ENCODE measurements around the gene MB. TPM values are rescaled to one million over a fixed set of nuclear protein-coding genes. Genes with fewer than 3 reads are reported as not detected.

MB gene
- total RNA-seq, 1 experiment from 2014 or later = 1.5 TPM

DNA sequence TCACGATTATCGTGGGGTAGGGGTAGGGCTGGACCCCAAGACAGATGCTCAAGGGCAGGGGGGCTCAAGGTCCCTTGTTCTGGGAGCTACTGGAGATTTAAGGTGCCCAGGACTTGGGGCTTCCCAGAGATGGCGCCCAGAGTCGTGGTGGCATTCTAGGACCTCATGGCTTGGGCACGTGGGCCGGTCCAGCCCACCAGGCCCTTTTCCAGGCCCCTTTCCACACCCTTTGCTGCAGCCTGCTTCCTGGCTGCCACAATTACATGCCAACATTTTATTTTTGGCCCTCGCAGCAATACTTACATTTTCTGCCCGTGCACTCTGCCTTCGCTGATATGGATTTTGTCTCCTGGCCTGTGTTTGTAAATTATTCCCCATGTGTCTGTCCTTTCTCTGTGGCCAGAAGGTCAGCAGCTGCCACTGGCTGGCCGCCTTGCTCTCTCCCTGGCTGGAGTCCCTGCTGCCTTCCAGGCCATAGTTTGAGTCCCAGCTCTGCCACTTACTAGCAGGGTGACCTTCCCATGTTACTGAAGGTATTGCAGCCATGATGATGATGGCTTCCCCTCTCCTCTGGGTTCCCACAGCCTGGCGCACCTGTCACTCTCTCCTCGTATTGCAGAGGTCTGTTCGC, 11.2 kb downstream of the MB start:
- intact Hi-C loops (cut with micrococcal nuclease) = no loop called here
- Histone ChIP-seq H3K27me3 (ENCODE audit: insufficient read depth, low read length) (no peaks in the 10 kb centered on the region), H3K27ac (ENCODE audit: low read depth, low read length) (no peak overlapping the region), H3K9me2 (ENCODE audit: insufficient read depth) (no peaks in the 10 kb centered on the region), H3K4me1 (ENCODE audit: control insufficient read depth in 1 of 2, insufficient read depth in 2 of 2, low read length in 2 of 2) (peaks cover 6 to 21% of the 10 kb centered on the region in 2 experiments; a peak in 3 of 4 replicates), H3K36me3 (ENCODE audit: control insufficient read depth in 1 of 2, insufficient read depth in 2 of 2, low read length in 2 of 2) (no peaks in the 10 kb centered on the region), H3K4me3 (replicated peaks in 1 of 2; ENCODE audit: low read depth in 1 of 2, low read length in 2 of 2) (no peak overlapping the region), H4K20me1 (ENCODE audit: insufficient read depth) (no peaks in the 10 kb centered on the region), H3K9me3 (ENCODE audit: control insufficient read depth in 1 of 2, insufficient read depth in 1 of 2, low read depth in 1 of 2, low read length in 2 of 2) (no peaks in the 10 kb centered on the region), H3K4me2 (ENCODE audit: low read length) (no peak overlapping the region), H3K9ac (ENCODE audit: low read length) (no peak overlapping the region), H2AFZ (ENCODE audit: low read depth, low read length, poor library complexity, severe bottlenecking) (no peak overlapping the region), H3K79me2 (ENCODE audit: insufficient read depth, low read length) (no peaks in the 10 kb centered on the region)
- no TSS peak for BruUV-seq (replicated peaks)
- ChIA-PET RAD21 (ENCODE audit: low non-redundant PET in 1 of 2, low total read pairs in 2 of 2, uncharacterized antibody in 2 of 2, unreplicated experiment in 2 of 2) (no interaction called here), POLR2A (no interaction called here), CTCF (no interaction called here)
- DNase-seq (ENCODE audit: low read depth, low spot score) (no peak), ATAC-seq (no peak)
- TF ChIP-seq RAD21 (IDR thresholded peaks at IDR 0.05; ENCODE audit: low read depth) (no peak), CBX3 (IDR thresholded peaks at IDR 0.05; ENCODE audit: low read depth) (no peak), SRF (IDR thresholded peaks at IDR 0.05; ENCODE audit: low read depth) (no peak), POLR2A (IDR thresholded peaks at IDR 0.05; ENCODE audit: borderline replicate concordance, extremely low read depth, insufficient read depth, insufficient read length) (no peak), CEBPB (IDR thresholded peaks at IDR 0.05; ENCODE audit: low read depth) (no peak), SIN3A (IDR thresholded peaks at IDR 0.05; ENCODE audit: low read depth) (no peak), ZNF274 (IDR thresholded peaks at IDR 0.05; ENCODE audit: low read depth, low read length) (no peak)

- no TSS peak for BruUV-seq (replicated peaks)
- no peak for TF ChIP-seq SP1 (IDR thresholded peaks at IDR 0.05; ENCODE audit: low read depth)
- TF ChIP-seq ELF1 (IDR thresholded peaks at IDR 0.05; ENCODE audit: borderline replicate concordance, low read depth) = no peak
- no peak for TF ChIP-seq CEBPB (IDR thresholded peaks at IDR 0.05; ENCODE audit: low read depth)
- no peak for TF ChIP-seq TCF7L2 (IDR thresholded peaks at IDR 0.05; ENCODE audit: borderline replicate concordance, extremely low read depth, insufficient read depth, insufficient read length)
- no peak for TF ChIP-seq EZH2phosphoT487 (IDR thresholded peaks at IDR 0.05; ENCODE audit: borderline replicate concordance)
- Histone ChIP-seq H3K36me3 (ENCODE audit: control insufficient read depth in 1 of 2, insufficient read depth in 2 of 2, low read length in 2 of 2) (no peaks in the 10 kb centered on the region), H3K9me3 (ENCODE audit: control insufficient read depth in 1 of 2, insufficient read depth in 1 of 2, low read depth in 1 of 2, low read length in 2 of 2) (no peaks in the 10 kb centered on the region), H3K4me1 (ENCODE audit: control insufficient read depth in 1 of 2, insufficient read depth in 2 of 2, low read length in 2 of 2) (peaks cover 6 to 21% of the 10 kb centered on the region in 2 experiments; a peak in 3 of 4 replicates), H3K27ac (ENCODE audit: low read depth, low read length) (no peak overlapping the region), H3K27me3 (ENCODE audit: insufficient read depth, low read length) (no peaks in the 10 kb centered on the region), H2AFZ (ENCODE audit: low read depth, low read length, poor library complexity, severe bottlenecking) (no peak overlapping the region), H3K79me2 (ENCODE audit: insufficient read depth, low read length) (no peaks in the 10 kb centered on the region), H4K20me1 (ENCODE audit: insufficient read depth) (no peaks in the 10 kb centered on the region), H3K9ac (ENCODE audit: low read length) (no peak overlapping the region), H3K9me2 (ENCODE audit: insufficient read depth) (no peaks in the 10 kb centered on the region), H3K4me2 (ENCODE audit: low read length) (peak overlapping the region; percentile 50; the same call in 1 of the 2 replicates), H3K4me3 (replicated peaks in 1 of 2; ENCODE audit: low read depth in 1 of 2, low read length in 2 of 2) (no peak overlapping the region)
- ATAC-seq (no peak), DNase-seq (ENCODE audit: low read depth, low spot score) (no peak)
- ChIA-PET CTCF (no interaction called here), POLR2A (no interaction called here), RAD21 (ENCODE audit: low non-redundant PET in 1 of 2, low total read pairs in 2 of 2, uncharacterized antibody in 2 of 2, unreplicated experiment in 2 of 2) (no interaction called here)
- intact Hi-C loops (cut with micrococcal nuclease) = no loop called here
Measured at GRCh38 chr22:35605369-35605680, 11.8 kb downstream of the MB start.
